Measurements from ENCODE around the gene DOCK1. TPM values are rescaled to one million over a fixed set of nuclear protein-coding genes. Genes with fewer than 3 reads are reported as not detected.
A peak's percentile ranks its signal among the peaks of the same experiment; 100 is the strongest.

The DOCK1 gene
- total RNA-seq, 1 donor: 99.7 TPM

GRCh38 chr10:127392351-127393235 lies 487.4 kb downstream of the DOCK1 start:
- H3K4me3 ChIP-seq (ENCODE audit: low read depth, low read length): no peak overlapping the region
- no peak for TF ChIP-seq CTCF (IDR thresholded peaks at IDR 0.05; ENCODE audit: insufficient read depth, low read depth, low read length)
- DNase-seq (ENCODE audit: low read depth): no peak

DNA sequence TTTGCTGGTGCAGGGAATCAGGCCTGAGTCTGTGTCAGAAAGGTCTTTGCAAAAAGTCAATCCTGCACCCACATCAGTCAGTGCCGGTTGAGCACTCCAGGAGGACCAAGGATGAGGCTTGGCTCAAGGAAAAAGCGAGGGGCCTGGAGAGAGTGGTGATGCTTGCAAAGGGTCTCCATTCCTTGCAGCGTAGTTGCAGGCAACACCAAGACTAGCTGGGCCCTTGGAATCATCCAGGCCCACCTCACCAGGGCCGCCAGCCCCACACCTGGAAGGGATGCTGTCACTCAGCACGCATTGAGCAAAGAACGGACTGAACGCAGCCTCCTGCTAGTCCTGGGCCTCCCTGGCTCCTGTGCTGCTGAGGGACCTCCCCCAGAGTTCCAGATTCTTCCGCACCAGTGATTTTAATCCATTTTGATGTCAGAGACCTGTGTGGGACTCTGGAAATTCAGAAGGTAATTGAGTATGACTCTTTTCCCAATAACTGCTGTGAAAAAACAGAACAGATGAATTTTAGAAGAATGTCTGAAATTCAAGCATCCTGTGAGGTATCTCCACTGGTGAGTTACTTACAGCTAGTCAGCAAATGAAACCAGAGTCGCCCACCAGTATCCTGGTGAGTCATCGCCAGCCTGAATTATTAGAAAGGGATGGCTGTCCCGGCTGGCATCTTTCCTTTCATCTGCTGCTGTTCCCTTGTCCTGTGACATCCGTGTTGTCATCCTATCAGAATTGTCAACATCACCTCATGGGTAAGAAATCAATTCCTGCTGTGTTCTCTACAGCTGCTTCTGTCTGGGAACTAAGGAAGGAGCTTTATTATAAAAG lies 493.1 kb downstream of the DOCK1 start:
- no peak for TF ChIP-seq CTCF (IDR thresholded peaks at IDR 0.05; ENCODE audit: insufficient read depth, low read depth, low read length)
- DNase-seq (ENCODE audit: low read depth): peak; percentile 16
- no peak overlapping the region for H3K4me3 ChIP-seq (ENCODE audit: low read depth, low read length)

DNA sequence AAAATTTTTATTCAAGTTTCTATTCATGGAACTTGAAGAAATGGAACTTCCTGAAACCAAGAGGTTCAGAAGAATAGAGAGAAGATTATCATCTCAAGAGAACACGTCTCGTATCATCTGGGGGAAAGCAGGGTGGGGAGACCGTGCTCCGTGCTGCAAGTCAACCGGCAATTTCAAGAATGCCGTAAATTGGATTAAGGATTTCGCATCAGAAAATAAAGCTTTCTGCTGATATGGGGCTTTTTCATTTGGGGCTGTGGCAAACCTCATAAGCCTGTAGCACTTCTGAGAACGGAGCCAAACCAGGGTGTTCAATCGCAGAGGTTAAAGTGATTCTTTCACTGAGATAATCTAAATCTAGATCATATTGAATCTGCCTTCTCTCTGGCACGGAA lies 493.7 kb downstream of the DOCK1 start:
- DNase-seq (ENCODE audit: low read depth): no peak
- H3K4me3 ChIP-seq (ENCODE audit: low read depth, low read length): no peak overlapping the region
- TF ChIP-seq CTCF (IDR thresholded peaks at IDR 0.05; ENCODE audit: insufficient read depth, low read depth, low read length): no peak

DNA sequence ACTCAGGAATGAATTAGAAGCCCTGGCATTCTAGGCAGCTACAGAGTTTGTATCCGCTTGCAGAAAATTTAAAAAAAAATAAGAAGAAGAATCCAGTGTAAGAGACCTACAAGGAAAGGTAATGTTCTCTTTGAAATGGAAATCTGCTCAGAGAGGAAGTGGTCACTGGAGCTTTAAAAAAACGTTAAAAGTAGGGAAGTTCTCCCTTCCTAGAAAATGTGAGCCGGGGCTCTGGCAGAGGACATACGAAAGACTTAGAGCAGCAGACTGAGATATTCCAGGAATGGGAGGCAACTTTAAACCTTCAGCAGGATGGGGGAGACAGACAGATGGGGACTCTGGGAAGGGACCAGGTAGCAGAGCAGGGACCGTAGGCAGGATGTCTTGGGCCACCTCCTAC lies 494.4 kb downstream of the DOCK1 start:
- H3K4me3 ChIP-seq (ENCODE audit: low read depth, low read length): no peak overlapping the region
- TF ChIP-seq CTCF (IDR thresholded peaks at IDR 0.05; ENCODE audit: insufficient read depth, low read depth, low read length): no peak
- no peak for DNase-seq (ENCODE audit: low read depth)

DNA sequence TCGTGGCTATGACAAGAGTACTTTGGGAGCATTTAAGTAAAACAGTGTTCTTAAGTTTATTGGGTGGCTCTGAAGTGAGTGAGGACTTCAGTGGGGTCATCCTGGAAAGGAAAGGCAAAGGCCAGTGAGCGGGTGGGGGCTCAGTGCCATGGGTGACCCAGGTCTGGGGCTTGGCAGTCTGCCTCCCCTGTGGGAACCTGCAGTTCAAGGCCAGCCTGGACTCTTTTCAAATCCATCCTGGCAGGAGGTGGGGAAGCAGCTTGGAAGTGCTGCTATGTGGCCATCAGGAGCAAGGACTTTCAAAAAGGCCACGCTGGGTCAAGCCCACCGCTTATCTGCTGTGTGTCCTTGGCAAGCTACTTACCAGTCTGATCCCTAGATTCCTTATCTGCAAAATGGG lies 495.0 kb downstream of the DOCK1 start:
- TF ChIP-seq CTCF (IDR thresholded peaks at IDR 0.05; ENCODE audit: insufficient read depth, low read depth, low read length): no peak
- no peak overlapping the region for H3K4me3 ChIP-seq (ENCODE audit: low read depth, low read length)
- DNase-seq (ENCODE audit: low read depth): no peak

DNA sequence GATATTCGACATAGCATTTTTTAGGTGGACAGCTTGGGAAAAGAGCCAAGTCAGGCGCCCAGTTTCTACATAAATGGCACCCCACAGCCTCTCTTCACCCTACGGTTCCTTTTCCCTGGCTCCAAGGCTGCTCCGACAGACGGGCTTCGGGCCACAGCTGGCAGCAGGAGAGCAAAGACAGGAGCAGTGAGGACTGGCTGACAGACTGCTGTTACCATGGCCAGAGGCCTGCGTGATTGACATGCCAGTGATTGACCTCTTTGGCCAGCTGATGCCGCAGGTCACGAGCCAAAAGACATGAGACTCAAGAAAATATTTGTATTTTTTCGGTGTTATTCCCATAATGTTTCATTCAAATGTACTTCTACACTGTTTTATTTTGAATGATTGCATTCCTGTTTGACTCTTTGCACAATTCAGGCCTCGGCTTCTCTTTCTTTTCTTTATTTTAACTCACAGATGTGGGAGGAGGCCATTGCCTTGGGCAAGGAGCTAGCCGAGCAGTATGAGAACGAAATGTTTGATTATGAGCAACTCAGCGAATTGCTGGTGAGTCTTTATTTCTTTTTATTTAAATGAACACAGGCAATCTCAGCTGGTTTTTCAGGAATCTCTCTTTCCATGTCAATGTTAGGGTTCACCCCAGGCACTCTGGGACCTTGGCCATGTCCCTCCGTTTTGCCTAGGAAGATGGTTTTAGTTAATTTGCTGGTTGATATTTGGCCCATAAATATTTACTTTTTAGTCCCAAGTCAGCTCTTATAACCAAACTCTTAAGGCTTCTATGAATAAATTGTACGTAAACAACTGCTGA lies 497.6 kb downstream of the DOCK1 start:
- TF ChIP-seq CTCF (IDR thresholded peaks at IDR 0.05; ENCODE audit: insufficient read depth, low read depth, low read length): no peak
- peak; percentile 32 for DNase-seq (ENCODE audit: low read depth)
- no peak overlapping the region for H3K4me3 ChIP-seq (ENCODE audit: low read depth, low read length)

Measured in fibroblast of villous mesenchyme (primary cell).